NCI-H510A treated with DMSO at 0.1 percent for 48 hours (cell line): Measurements from ENCODE around the gene SSH2.
"Not testable (repeated sequence)": the region's sequence is repeated elsewhere in the genome, so short reads cannot be mapped to it uniquely, and the experiment has no call there.

Source experiments
- DNase-seq: peaks from one replicate; lab custom pipeline; 2025; lab: John Stamatoyannopoulos, UW

Gene SSH2

GRCh38 chr17:29710891-29711418 is 219.1 kb downstream of the SSH2 start:
- no peak for DNase-seq

DNA sequence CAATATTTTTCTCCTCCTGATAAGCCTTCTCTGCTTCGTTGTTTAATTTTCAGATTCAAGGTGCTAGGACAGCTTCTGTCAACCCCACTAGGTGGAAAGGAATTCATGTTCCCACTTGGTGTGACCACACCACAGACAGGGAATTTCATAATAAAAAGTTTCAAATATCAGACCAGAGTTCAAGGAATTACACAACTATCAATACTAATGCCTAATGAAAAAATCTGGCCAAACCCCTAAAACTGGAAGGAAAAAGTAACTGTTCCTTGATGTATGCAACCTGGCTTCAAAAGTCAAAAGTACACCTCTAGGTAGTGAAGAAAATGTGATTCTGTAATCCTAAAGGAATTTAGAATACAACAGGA is 219.5 kb downstream of the SSH2 start:
- no peak for DNase-seq

GRCh38 chr17:29709866-29710519 is 220.0 kb downstream of the SSH2 start:
- DNase-seq, result no peak

GRCh38 chr17:29707212-29707571 is 222.8 kb downstream of the SSH2 start:
- DNase-seq, result no peak

DNA sequence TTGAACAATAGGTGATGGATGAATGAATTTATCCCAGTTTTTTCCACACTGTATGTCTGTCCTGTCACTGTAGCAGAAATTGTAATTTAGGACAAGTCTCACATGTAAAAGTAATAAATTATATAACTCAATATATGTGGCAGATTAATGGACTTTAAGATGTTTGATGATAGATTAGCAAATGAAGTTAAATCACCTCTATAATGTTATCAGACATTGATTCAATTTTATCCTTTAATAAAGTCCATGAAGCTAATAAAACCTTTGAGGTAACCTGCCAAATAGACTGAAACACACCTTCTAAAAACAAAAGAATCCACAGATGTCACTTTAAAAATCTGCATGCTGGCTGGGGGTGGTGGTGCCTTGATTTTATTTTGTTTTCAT is 224.0 kb downstream of the SSH2 start:
- DNase-seq, result no peak

- no peak for DNase-seq
Measured at GRCh38 chr17:29705386-29705785, 224.6 kb downstream of the SSH2 start.

- no peak for DNase-seq
Measured at GRCh38 chr17:29699283-29699682, 230.7 kb downstream of the SSH2 start.

DNA sequence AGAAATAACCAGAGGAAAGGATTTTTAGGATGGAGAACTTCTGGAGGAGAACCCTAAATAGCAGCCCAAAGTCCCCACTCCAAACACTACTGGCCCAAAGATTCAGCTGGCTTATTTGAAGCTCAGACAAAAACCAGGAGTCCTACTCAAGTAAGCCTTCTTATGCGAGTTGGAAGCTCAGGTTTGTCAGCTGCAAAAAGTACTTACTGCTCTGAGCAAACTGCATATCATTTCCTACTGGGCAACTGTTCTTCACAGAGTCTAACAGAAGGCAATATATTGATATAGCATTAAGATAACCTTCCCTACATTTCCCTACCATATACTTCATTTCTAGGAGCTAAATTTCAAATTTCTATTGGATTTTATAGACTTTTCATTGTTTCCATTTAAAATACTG is 231.2 kb downstream of the SSH2 start:
- DNase-seq, result no peak

GRCh38 chr17:29698019-29698777 is 231.8 kb downstream of the SSH2 start:
- DNase-seq, result no peak

DNA sequence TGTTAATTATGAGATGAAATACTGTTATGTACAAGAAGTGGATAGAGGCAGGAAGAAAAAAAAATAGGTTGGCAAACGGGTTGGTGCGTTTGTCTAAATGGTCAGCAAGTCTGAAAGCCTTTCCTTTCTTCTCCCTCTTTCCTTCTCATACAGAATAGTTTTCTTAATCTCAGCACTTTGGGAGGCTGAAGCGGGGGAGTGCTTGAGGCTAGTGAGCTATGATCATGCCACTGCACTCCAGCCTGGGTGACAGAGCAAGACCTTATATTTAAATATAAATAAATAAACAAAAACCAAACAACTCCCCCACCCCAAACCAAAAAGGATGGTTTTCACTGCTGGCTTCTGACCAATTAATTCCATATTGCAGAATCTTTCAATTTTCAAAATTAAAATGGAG is 232.7 kb downstream of the SSH2 start:
- DNase-seq, result no peak

DNA sequence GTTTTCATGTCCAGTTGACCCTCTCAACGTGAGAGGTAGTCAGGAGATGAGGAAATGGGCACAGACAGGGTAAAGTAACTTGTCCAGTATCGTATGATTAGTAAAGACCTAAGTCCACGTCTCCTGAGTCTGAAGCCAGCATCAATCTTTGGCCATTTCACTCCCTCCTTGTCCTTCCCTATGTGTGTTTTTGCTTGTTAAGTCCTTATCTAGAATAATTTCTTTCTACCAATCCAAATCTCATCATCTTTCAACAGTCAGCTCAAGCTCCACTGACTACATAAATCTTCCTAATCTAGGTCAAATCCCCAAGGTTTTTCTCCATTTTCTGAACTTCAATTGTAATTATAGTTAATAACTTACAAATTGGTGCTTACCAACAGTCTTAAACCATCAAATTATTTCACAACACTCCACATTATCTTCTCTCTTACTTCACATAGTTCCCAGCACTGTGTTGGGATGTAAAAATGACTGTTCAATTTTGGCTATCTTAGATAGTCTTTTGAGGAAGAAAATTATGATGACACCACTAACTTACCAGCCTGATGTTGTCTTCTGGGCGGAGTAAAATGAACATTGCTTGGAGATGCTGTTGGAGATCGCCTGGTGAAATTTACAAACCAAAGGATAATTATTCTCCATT is 235.0 kb downstream of the SSH2 start:
- DNase-seq, result no peak

GRCh38 chr17:29693751-29694150 is 236.3 kb downstream of the SSH2 start:
- no peak for DNase-seq

GRCh38 chr17:29687596-29687995 is 242.4 kb downstream of the SSH2 start:
- DNase-seq, result no peak

DNA sequence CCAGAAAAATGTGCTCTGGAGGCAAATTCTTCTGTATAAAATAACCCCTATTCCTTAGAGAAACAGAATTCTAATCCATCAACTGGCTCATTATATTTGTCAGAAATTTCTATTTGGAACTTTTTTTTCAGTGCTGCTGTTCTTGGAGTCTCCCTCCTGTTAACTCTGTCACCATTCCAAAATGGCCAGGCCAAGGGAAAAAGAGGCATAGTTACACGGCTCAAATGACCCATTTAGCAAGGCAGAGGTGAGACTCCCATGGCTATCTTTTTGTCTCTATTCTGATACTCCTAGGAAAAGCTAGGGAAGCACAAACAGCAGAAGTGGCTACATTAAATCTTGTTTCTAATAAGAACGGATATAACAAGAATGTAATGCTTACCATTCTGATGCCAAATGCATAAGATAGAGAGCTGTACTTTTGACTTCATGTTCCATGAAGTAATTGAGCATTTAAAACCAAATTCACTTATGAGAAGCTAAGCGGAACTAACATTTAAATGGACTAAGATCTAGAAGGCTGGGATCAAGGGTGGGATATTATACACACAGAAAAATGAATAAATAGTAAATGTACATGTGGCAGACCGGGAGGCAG is 242.9 kb downstream of the SSH2 start:
- DNase-seq, result no peak

GRCh38 chr17:29683481-29683880 is 246.5 kb downstream of the SSH2 start:
- no peak for DNase-seq

- DNase-seq, result no peak
Measured at GRCh38 chr17:29682987-29683386, 247.0 kb downstream of the SSH2 start.

GRCh38 chr17:29682054-29682453 is 248.0 kb downstream of the SSH2 start:
- DNase-seq, result no peak

DNA sequence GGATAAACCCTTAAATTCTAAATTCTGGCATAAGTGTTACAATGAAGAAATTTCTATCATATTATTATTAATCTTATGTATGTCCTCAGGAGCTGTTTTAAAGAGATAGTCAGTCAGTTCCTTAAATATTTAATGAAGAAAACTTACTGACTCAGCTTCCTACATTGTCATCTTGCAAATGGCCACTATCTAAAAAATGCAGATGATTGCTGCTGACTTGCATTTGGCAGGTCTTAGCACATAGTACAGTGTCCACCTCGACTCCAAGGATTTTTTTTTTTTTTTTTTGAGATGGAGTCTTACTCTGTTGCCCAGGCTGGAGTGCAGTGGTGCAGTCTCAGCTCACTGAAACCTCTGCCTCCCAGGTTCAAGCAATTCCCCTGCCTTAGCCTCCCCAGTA is 252.2 kb downstream of the SSH2 start:
- no peak for DNase-seq

DNA sequence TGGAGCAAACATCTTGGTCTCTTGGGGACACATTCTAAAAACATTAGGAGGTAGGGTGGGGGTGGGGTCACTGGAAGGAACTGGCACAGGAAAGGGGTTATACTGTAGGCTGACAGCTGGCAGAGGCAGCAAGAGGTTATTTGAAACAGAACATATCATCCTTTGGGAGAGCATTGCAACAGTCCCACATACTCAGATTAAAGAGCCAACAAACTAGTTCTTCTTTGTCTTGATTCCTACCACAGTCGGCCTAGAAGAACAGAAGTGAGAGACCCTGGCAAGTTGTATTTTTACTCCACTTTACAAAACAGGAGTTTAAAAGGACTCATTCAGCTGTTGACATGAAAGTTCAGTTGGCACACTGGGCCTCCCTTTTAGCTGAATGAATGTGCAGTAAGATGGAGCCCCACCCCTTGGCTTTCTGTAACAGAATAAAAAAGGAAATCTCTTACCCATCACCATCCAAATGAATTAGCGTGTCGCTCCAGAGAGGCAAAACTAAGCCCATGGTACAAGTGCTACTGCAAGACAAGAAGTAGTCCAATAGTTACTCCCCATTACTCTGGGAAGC is 252.7 kb downstream of the SSH2 start:
- no peak for DNase-seq

DNA sequence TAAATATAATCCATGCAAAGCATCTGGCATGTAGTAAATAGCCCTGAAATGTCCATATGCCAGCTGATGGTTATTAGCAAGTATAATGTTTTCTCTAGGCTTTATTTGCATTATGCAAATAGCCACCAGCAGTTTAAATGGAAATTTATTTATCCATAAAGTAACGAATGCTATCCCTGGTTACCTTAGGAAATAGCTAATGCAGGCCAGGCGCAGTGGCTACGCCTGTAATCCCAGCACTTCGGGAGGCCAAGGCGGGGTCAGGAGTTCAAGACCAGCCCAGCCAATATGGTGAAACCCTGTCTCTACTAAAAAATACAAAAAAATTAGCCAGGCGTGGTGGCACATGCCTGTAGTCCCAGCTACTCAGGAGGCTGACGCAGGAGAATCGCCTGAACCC is 254.1 kb downstream of the SSH2 start:
- DNase-seq, result not testable (repeated sequence)

- no peak for DNase-seq
Measured at GRCh38 chr17:29674281-29674680, 255.7 kb downstream of the SSH2 start.

GRCh38 chr17:29671661-29672060 is 258.4 kb downstream of the SSH2 start:
- DNase-seq, result no peak

- DNase-seq, result no peak
Measured at GRCh38 chr17:29669266-29669665, 260.8 kb downstream of the SSH2 start.
